Stimulated activated CD4-positive, alpha-beta T cell treated with anti-CD3 and anti-CD28 coated beads, Interleukin-12 subunit alpha, Interleukin-12 subunit beta, amount 100 ng/mL, for 4 hours (primary cell): Measurements from ENCODE around the gene ACOT11.

Source experiments
- DNase-seq: peaks from one replicate; pipeline ENCODE4 v3.0.0-alpha.2; 2020

Gene ACOT11

GRCh38 chr1:54538538-54538937 lies 9.5 kb upstream of the ACOT11 start:
- DNase-seq = no peak

- no peak for DNase-seq
Measured at GRCh38 chr1:54540582-54541295, 7.3 kb upstream of the ACOT11 start.

GRCh38 chr1:54542120-54542961 lies 5.7 kb upstream of the ACOT11 start:
- peak; percentile 54 for DNase-seq

- no peak for DNase-seq
Measured at GRCh38 chr1:54542962-54543539, 5.0 kb upstream of the ACOT11 start.

- no peak for DNase-seq
Measured at GRCh38 chr1:54543729-54544496, 4.1 kb upstream of the ACOT11 start.

GRCh38 chr1:54545916-54546635 lies 2.0 kb upstream of the ACOT11 start:
- DNase-seq = no peak

GRCh38 chr1:54546651-54547401 lies 1.2 kb upstream of the ACOT11 start:
- no peak for DNase-seq

GRCh38 chr1:54548389-54549044 lies 489 bp downstream of the ACOT11 start:
- DNase-seq = no peak

- no peak for DNase-seq
Measured at GRCh38 chr1:54549181-54549924, 1.3 kb downstream of the ACOT11 start.

GRCh38 chr1:54551891-54552290 lies 3.9 kb downstream of the ACOT11 start:
- DNase-seq = no peak

- no peak for DNase-seq
Measured at GRCh38 chr1:54553602-54554313, 5.7 kb downstream of the ACOT11 start.

- DNase-seq = no peak
Measured at GRCh38 chr1:54556110-54556509, 8.1 kb downstream of the ACOT11 start.

GRCh38 chr1:54557671-54558355 lies 9.8 kb downstream of the ACOT11 start:
- DNase-seq = no peak

- DNase-seq = no peak
Measured at GRCh38 chr1:54558434-54559030, 10.5 kb downstream of the ACOT11 start.

GRCh38 chr1:54559111-54559548 lies 11.1 kb downstream of the ACOT11 start:
- no peak for DNase-seq

- DNase-seq = no peak
Measured at GRCh38 chr1:54559771-54560231, 11.8 kb downstream of the ACOT11 start.

- no peak for DNase-seq
Measured at GRCh38 chr1:54564312-54565112, 16.5 kb downstream of the ACOT11 start.

- no peak for DNase-seq
Measured at GRCh38 chr1:54565113-54565501, 17.1 kb downstream of the ACOT11 start.
